ENCODE data around the gene LMNTD2. TPM values are rescaled to one million over a fixed set of nuclear protein-coding genes. Genes with fewer than 3 reads are reported as not detected.

Gene LMNTD2
- total and polyA plus RNA-seq, 2 donors (not counting 3 experiments of a cell fraction or from before 2014, with no cell fraction given): 2.1 to 2.6 TPM

- Histone ChIP-seq H3K36me3 (ENCODE audit: control insufficient read depth in 2 of 2, extremely low read depth in 1 of 2, insufficient read depth in 2 of 2, low read length in 2 of 2) (no peaks in the 10 kb centered on the region), H4K20me1 (replicated peaks; ENCODE audit: control insufficient read depth, extremely low read depth, insufficient read depth, low read length) (no peaks in the 10 kb centered on the region), H3K4me3 (replicated peaks in 1 of 3; ENCODE audit: insufficient read depth in 1 of 3, low read depth in 1 of 3, low read length in 3 of 3) (no peak overlapping the region), H3K27me3 (ENCODE audit: control insufficient read depth in 2 of 2, insufficient read depth in 2 of 2, low read length in 2 of 2) (peaks cover 7 to 14% of the 10 kb centered on the region in 2 experiments), H3K9me1 (replicated peaks; ENCODE audit: control insufficient read depth, extremely low read depth, insufficient read depth, low read length) (no peaks in the 10 kb centered on the region), H3K4me2 (ENCODE audit: insufficient read depth, low read length) (no peak overlapping the region), H3K4me1 (ENCODE audit: control insufficient read depth, extremely low read depth, insufficient read depth, low read length) (peaks cover 3% of the 10 kb centered on the region), H3K9me3 (replicated peaks; ENCODE audit: control insufficient read depth, insufficient read depth, low read length) (no peaks in the 10 kb centered on the region), H3K9ac (replicated peaks; ENCODE audit: extremely low read depth, insufficient read depth, low read length) (no peak overlapping the region), H3K79me2 (ENCODE audit: control insufficient read depth, insufficient read depth, low read length) (no peaks in the 10 kb centered on the region), H3K27ac (ENCODE audit: insufficient read depth, low read depth, low read length) (no peak overlapping the region), H2AFZ (ENCODE audit: low read depth, low read length) (no peak overlapping the region)
- FAIRE-seq (no peak), DNase-seq (ENCODE audit: low read depth, low spot score) (no peak)
- POLR2A ChIA-PET: no interaction called here
- TF ChIP-seq POLR2AphosphoS5 (IDR thresholded peaks at IDR 0.05; ENCODE audit: insufficient read depth, low read depth, low read length) (no peak), POLR2A (IDR thresholded peaks at IDR 0.05; ENCODE audit: low read depth, low read length) (no peak), CTCF (IDR thresholded peaks at IDR 0.05; ENCODE audit: extremely low read depth in 1 of 2, insufficient read depth in 1 of 2, low read depth in 1 of 2, low read length in 2 of 2) (no peak), JUN (IDR thresholded peaks at IDR 0.05; ENCODE audit: borderline replicate concordance, insufficient read depth, insufficient read length, low read depth) (no peak), FOS (IDR thresholded peaks at IDR 0.05; ENCODE audit: borderline replicate concordance, insufficient read depth, low read length) (no peak), GATA2 (IDR thresholded peaks at IDR 0.05; ENCODE audit: insufficient read depth, insufficient read length, low read depth, low read length) (no peak), MYC (IDR thresholded peaks at IDR 0.05; ENCODE audit: low read depth, low read length) (no peak)
- dilution Hi-C loops (cut with MboI; ENCODE audit: extremely low pct_ligation_motif_present, low sequenced_read_pairs) (no loop called here), intact Hi-C loops (cut with micrococcal nuclease) (no loop called here)
- BruUV-seq (replicated peaks): no TSS peak
- CTCF ChIA-PET: no interaction called here
Measured at GRCh38 chr11:551596-551995, 8.9 kb downstream of the LMNTD2 start.
